Measurements from ENCODE around the gene SERPINF2.

Gene SERPINF2

GRCh38 chr17:1803280-1803679 lies 60.6 kb downstream of the SERPINF2 start:
- Histone ChIP-seq H4K5ac (ENCODE audit: low read length) (no peak overlapping the region), H4K8ac (ENCODE audit: low read depth, low read length) (no peak overlapping the region), H3K4ac (ENCODE audit: low read depth, low read length) (no peak overlapping the region), H3K36me3 (ENCODE audit: control insufficient read depth, insufficient read depth, low read length) (peaks cover 12% of the 10 kb centered on the region), H3K56ac (ENCODE audit: low read length) (no peak overlapping the region), H3K79me2 (ENCODE audit: control insufficient read depth, insufficient read depth, low read length) (no peaks in the 10 kb centered on the region), H3K4me3 (ENCODE audit: low read length) (no peak overlapping the region), H3K9ac (ENCODE audit: low read length) (no peak overlapping the region), H3K23ac (ENCODE audit: low read length) (no peak overlapping the region), H3K4me2 (ENCODE audit: low read length) (no peak overlapping the region), H3K79me1 (ENCODE audit: low read length) (peaks cover 4% of the 10 kb centered on the region), H2AK5ac (ENCODE audit: low read length) (no peak overlapping the region), H3K27ac (ENCODE audit: low read depth, low read length) (no peak overlapping the region), H3K4me1 (ENCODE audit: control insufficient read depth, low read depth, low read length) (no peaks in the 10 kb centered on the region), H3K18ac (ENCODE audit: low read length) (no peak overlapping the region), H2BK15ac (replicated peaks; ENCODE audit: low read depth) (no peak overlapping the region), H2BK120ac (ENCODE audit: low read depth, low read length) (no peak overlapping the region), H2BK5ac (ENCODE audit: low read length) (no peak overlapping the region), H3K27me3 (ENCODE audit: insufficient read depth, low read length, poor library complexity) (no peaks in the 10 kb centered on the region)
- no peak for DNase-seq
- WGBS (ENCODE audit: extremely low coverage, insufficient coverage, low lambda C conversion rate), result no CpG with 5 or more reads among the region's 6 CpGs

All from mesendoderm (in vitro differentiated cells).